ENCODE measurements around the gene FAM20A.

FAM20A gene

DNA sequence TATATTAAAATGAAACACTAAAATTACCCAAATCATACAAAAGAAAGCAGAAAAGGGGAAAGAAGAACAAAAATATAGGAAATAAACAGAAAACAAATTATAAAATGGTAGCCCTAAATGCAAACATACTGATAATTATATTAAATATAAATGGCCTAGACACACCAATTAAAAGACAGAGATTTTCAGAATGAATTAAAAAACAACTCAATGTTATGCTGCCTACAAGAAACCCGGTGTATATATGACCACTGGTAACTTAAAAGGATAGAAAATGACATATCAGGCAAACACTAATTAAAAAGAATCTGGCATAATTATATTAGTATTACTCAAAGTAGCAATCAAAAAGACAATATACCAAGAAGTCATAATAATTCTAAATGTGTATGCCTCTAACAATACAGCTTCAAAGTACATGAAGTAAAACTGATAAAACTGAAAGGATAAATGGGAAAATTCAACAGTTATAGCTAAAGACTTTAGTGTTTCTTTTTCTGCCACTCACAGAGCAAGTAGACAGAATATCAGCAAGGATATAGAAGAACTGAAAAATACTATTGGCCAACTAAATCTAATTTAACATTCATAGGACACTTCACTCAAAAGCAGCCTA, 7.5 kb upstream of the FAM20A start:
- DNase-seq = no peak

- DNase-seq = no peak
Measured at GRCh38 chr17:68606451-68607307, 5.5 kb upstream of the FAM20A start.

- DNase-seq = no peak
Measured at GRCh38 chr17:68605914-68606313, 4.7 kb upstream of the FAM20A start.

GRCh38 chr17:68603656-68604055, 2.5 kb upstream of the FAM20A start:
- no peak for DNase-seq

DNA sequence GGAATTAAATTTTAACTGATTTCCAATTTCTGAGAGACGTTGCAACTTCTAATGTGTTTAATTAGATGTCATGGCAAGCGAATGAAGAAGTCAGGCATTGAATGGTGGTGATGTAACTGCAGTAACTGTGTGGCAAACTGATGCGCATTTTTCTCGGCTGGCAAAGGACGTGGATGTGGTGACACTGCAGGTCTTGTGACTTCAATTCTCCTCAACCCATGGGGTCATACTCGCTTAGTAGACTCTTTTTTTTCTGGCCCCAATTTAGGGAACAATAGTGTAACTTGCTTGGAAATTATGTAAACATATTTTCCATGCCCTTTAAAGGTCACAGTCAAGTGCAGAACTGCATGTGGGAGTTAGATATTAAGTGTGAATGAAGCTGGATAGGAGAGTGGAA, 1.9 kb upstream of the FAM20A start:
- DNase-seq = no peak

GRCh38 chr17:68602289-68602688, 1.1 kb upstream of the FAM20A start:
- no peak for DNase-seq

DNA sequence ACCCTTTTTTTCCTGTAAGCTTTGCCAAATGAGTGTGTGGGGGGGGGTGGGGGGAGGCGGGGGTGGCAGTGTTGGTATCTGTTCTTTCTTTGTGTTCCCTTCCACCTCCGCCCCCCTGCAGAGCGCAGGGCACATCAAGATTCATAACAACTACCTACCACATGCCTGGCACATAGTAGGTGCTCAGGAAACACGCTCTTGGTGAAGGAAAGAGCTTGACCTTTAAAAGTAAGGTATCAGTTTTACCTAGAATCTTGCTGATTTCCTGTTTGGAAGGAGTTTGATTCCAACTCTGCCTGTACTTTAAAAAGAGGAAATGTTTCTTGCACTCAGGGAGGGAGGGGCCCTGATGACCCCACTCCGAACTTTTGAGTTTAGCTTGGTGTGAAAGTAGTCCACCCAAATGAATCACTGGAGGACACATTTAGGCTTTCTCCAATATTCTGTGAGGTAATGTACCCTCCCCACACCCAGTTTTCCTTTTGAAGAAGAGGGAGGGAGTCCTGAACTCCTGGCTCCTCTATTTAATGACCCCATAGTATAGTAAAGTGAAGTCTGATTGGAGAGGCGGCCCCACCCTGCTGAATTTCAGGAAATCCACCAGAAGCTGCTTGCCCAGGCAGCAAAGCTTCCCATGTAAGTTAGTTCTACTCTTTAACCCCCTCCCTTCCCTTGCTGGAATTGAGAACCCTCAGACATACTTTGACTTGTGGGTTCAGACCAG, 560 bp upstream of the FAM20A start:
- DNase-seq = no peak

DNA sequence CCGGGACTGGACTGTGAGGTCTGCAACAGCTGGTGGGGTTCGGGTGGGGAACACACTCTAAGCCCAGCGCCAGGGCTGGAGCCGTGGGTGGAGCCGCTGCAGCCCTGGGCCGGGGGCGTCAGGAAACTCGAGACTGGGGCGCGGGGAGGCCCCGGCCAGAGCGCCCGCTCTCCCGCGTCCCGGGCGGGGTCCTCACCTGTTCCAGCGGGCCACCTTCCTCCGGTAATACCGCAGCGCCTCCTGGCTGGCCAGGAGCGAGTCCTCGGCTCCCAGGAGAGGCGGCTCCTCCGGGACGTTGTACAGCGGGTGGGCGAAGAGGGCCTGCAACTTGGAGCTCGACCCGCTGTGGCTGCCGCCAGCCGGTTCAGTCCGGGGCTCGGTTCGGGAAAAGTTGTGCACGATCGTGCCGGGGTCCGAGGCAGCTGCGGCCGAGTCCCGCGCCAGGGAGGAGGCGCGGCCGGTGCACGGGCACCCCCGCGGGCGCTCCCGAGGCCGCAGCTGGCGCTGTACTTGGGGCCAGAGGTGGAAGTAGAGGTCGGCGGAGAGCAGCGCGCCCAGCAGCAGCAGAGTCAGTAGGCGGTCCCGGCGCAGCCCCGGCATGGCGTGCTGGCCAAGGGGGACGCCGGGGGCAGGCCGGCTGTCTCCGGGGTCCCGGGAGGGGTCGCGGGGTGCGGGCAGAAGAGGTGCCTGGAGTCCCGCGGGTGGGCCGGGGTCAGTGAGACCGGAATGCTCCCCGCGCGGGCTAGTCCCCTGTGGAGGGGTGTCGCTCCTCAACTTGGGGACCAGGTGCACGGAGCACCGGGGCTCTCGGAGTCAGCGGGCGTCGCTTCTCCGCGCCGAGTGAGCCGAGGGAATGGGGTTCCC, 868 bp downstream of the FAM20A start:
- peak; percentile 49 for DNase-seq

DNA sequence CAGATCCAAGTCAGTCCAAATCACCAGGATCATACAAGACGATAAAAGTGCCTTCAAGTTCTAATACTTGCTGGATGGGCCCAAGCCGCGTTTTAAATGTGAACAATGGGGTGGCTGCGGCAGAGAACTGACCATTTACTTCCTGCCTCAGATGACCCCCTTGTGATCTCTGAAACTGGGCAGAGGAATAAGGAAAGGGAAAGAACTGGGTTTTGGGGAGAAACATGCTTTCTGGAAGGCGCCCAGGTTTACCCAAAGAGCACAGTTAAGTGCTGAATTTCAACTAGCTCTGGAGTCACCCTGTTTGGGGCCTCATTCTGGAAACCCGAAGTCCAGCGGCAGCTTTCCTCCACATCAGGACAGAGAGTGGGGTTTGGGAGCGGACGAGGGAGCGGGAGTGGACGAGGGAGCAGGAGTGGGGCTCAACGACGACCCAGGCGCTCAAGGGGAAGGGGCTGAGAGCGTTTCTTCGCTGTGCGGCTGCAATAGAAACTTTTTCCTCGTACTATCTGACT, 1.6 kb downstream of the FAM20A start:
- no peak for DNase-seq

DNA sequence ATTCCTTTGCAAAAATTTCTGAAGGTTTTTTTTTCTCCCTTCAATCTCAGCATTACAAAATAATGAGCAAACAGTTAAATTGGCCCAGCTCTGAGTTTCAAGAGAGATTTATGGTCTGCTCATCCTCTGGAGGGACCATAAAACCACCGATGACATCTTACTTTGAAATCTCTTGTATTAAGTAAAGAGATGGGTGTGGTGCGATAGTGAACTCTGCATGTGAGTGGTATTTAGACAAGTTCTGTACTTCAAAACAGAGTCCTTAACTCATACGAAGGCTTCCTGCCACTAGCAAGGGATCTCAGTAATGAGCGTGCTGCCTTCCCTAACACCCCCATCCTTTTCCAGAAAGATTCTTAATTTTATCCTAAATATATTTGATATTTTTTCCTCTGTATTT, 2.1 kb downstream of the FAM20A start:
- peak; percentile 11 for DNase-seq

DNA sequence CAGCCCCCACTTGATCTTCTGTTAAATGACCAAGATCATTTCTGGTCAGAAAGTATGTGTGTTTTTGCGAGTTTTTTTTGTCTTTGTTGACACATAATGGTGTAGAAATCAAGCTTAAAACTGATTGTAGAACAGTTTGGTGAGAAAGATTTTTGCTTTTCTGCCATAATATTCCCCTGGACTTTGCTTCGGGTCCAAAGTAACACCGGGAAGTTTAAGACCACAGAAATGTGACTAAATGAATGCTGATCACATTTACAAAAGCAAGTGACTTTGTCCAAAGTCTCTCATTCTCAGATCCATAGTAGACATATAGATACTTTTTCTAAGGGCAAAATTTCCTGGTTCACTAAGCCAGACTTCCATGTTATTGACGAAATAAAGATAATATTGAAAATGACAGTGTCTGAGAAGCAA, 2.6 kb downstream of the FAM20A start:
- no peak for DNase-seq

- no peak for DNase-seq
Measured at GRCh38 chr17:68598074-68598473, 3.1 kb downstream of the FAM20A start.

DNA sequence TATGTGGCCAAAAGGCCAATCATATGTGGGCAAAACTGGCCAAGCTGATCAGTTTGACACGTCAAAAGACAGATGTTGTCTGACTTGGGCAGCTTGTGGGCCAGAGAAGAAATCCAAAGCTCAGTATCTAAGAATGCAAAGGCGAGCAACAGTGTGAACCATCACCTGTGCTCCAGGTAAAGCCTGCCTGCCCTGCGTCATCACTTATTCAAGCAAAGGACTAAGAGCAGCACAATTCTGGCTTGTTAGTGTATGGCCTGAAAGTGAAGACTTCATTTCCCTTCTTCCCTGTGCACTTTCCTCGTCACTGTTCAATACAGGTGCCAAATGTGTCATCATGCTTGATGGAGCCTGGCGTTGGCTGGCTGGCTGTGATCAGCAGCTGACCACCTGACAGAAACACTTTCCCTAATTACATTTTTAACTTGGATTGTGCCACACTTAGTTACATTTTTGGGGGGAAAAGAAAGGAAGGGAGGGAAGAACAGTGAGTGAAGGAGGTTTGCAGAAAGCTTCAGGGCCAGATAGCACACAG, 4.7 kb downstream of the FAM20A start:
- DNase-seq = no peak

DNA sequence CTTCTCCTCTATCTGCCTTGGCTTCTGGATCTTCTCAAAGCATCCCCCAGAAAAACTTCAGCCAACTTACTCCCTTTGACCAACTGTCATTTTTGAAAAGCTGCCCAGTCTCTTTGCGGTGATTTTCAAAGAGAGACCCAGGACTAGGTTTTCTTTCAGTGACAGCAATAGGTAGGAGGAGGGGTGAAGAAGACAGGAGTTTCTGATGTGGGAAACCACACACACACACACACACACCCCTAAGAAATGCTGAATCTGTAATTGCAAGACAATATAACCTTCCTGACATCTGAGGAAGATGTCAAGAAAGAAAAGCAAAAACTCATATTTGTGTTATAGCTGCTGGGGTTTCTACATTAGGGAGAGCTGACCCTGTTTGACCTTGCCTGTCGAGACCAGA, 5.2 kb downstream of the FAM20A start:
- DNase-seq = no peak

GRCh38 chr17:68595496-68595895, 5.7 kb downstream of the FAM20A start:
- no peak for DNase-seq

DNA sequence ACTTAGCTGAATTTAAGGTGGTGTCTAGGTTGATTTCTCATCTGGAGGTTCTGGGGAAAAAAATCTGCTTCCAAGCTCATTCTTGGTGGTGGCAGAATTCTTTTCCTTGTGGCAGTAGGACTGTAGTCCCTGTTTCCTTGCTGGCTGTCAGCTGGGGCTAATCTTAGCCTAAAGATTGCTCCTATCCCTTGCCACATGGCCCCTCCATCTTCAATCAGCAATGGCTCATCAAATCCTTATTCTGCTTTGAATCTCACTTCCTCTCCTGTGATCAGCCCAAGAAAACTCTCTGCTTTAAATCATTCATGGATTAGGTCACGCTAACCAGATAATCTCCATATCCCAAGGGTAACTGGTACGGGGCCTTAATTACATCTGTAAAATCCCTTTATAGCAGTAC, 6.6 kb downstream of the FAM20A start:
- no peak for DNase-seq

DNA sequence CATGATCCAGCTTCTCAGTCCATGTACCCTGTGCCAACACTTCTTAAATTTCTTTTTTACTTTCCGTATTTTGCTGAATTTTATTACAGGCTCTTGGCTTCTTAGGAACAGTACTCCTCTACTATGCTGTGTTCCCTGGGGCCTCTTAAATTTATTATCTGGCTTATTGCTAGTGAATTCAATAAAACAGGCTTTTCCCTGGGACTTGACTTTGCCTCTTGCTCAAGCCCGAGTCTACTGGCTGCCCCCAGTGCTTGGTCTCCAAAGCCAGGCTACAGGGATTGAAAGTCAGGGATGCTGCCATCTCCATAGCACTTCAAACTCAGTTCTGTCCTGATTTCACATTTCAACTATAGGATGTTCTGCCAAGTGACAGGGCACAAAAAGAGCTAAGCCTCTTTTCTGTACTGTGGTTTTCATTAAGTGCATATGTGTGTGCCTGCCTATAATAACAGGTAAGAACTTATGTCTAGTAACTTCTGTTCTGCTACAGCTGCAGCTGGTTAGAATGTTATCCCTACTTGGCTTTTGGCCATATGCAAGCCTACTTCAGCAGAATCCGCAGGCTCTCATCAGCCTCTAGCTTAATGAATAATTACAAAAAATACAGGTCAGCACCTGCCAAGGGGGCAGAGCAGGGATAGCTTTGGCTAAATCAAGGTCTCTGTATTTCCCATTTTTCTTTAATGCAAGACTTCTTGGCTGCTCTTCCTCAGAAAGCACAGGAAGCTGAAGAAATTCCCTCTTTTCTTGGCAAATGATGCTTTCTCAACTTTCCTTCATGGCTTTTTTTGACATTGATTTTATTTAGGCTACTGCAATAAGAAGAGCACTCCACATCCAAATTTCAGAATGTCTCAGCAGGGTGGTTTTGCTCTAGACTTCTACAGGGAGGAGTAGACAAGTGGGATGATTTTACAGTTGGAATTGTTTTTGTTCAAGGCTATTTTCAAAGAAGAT, 8.2 kb downstream of the FAM20A start:
- DNase-seq = peak; percentile 23

DNA sequence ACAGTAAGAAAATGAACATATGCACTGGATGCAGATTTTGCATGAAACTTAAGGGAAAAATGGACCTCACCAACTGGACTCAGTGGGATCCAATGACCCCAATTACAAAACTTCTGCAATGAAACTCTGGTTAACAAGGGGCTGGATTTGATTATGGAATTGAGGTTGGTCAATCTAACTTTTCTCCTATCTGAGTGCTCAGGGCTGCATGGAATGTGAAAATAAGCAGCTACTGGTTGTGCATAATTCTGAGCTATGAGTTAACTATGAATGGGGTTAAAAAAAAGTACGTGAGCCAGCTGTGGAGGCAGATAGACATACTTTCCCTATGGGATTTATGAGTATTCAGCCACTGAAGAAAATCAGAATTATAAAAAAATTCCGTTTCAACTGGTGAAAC, 9.2 kb downstream of the FAM20A start:
- DNase-seq = no peak

DNA sequence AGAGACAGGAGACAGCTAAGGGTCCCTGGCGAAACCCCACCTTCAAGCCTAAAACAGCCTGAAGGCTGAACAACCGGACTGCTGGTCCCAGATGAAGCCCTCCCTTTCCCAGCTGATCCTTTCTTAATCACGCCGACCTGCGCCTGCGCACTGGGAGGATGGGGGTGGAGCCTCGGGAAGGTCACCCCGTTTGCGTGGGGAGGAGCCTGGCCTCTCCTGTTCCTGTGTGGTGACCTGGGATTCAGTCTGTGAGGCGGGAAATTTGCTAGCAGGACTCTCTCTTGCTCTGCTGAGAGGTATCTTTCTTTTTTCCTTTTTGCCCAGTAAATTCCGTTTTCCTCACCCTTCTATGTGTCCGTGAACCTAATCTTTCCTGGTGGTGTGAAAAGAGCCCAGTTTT, 9.6 kb downstream of the FAM20A start:
- DNase-seq = no peak

DNA sequence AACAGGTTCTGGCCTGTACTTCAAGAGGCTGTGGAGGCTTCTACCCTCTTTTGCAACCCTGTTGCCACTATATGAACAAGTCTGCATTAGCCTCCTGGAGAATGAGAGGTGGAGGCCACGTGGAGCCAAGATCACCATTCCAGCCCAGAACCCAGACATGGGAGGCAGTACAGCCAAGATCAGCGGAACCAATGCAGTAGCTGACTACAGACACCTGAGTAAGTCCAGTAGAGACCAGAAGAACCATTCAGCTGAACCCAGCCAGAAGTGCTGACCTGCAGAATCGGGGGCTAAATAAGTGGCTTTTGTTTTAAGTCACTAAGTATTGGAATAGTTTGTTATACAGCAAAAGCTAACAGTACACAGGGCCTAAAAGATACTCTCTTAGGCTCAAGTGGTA, 12.1 kb downstream of the FAM20A start:
- no peak for DNase-seq

GRCh38 chr17:68588362-68588761, 12.8 kb downstream of the FAM20A start:
- no peak for DNase-seq
